ENCODE data around the gene OR4A16.

GRCh38 chr11:55367674-55368073 is 24.7 kb downstream of the OR4A16 start, which contains the start of gene OR4A15:
- TF ChIP-seq CTCF (conservative IDR thresholded peaks at IDR 0.05), result no peak
- no peak for TF ChIP-seq ZFX (IDR thresholded peaks at IDR 0.05)
